ENCODE data around the gene TMEM63C. TPM values are rescaled to one million over a fixed set of nuclear protein-coding genes. Genes with fewer than 3 reads are reported as not detected.

The TMEM63C gene
- total RNA-seq, 1 donor from 2014 or later = 0.27 TPM

DNA sequence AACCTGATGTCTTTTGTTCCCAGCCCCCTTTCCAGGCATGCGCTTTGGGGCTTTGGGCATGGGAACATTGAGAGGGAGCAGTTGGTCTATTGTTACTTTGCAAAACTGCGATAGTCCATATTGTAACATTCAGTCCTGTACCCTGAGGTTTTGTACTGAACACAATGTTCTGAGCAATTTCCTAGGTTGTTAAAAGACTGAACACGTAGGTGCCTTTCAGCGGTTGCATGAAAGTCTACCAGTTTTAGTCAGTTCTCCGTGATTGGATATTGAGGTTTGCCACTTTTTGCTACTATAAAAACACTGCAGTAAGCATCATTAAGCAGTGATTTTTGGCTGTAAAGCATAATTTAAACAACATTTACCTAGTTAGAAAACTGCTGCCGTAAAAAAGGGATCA lies 69.3 kb downstream of the TMEM63C start:
- intact Hi-C loops (cut with DNase I) = no loop called here
- H3K36me3 ChIP-seq = no peaks in the 10 kb centered on the region
- ATAC-seq = no peak
- peaks cover 7% of the 10 kb centered on the region for H3K27me3 ChIP-seq (ENCODE audit: low read depth)
- TF ChIP-seq, protein P1, sequence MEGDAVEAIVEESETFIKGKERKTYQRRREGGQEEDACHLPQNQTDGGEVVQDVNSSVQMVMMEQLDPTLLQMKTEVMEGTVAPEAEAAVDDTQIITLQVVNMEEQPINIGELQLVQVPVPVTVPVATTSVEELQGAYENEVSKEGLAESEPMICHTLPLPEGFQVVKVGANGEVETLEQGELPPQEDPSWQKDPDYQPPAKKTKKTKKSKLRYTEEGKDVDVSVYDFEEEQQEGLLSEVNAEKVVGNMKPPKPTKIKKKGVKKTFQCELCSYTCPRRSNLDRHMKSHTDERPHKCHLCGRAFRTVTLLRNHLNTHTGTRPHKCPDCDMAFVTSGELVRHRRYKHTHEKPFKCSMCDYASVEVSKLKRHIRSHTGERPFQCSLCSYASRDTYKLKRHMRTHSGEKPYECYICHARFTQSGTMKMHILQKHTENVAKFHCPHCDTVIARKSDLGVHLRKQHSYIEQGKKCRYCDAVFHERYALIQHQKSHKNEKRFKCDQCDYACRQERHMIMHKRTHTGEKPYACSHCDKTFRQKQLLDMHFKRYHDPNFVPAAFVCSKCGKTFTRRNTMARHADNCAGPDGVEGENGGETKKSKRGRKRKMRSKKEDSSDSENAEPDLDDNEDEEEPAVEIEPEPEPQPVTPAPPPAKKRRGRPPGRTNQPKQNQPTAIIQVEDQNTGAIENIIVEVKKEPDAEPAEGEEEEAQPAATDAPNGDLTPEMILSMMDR (IDR thresholded peaks at IDR 0.05) = no peak
- no peaks in the 10 kb centered on the region for H3K9me3 ChIP-seq
- H3K27ac ChIP-seq = no peak overlapping the region
- H3K4me1 ChIP-seq = no peaks in the 10 kb centered on the region
- no peak overlapping the region for H3K4me3 ChIP-seq
- DNase-seq = no peak

DNA sequence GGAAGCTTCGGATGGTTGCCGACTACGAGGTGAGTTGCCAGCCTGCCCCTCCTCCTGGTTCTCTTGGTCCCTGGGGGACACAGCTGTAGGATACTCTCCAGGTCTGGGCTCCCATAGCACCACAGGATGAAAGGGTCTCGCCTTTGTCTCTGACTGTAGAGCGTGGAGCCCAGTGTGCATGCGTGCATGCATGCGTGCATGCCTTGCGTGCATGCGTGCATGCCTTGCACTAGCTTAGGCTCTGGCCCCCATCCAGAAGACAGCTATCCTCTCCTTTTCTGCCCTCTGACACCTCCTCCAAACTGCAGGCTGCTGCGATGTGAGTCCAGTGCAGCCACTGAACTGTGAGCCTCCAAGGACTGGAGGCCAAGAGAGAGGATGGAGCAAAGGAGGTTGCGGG lies 70.3 kb downstream of the TMEM63C start:
- Histone ChIP-seq H3K4me3 (no peak overlapping the region), H3K27me3 (ENCODE audit: low read depth) (peaks cover 7% of the 10 kb centered on the region), H3K27ac (no peak overlapping the region), H3K4me1 (no peaks in the 10 kb centered on the region), H3K9me3 (no peaks in the 10 kb centered on the region), H3K36me3 (no peaks in the 10 kb centered on the region)
- TF ChIP-seq, protein P1 (IDR thresholded peaks at IDR 0.05) = no peak
- DNase-seq = peak; percentile 13
- no peak for ATAC-seq
- intact Hi-C loops (cut with DNase I) = no loop called here

DNA sequence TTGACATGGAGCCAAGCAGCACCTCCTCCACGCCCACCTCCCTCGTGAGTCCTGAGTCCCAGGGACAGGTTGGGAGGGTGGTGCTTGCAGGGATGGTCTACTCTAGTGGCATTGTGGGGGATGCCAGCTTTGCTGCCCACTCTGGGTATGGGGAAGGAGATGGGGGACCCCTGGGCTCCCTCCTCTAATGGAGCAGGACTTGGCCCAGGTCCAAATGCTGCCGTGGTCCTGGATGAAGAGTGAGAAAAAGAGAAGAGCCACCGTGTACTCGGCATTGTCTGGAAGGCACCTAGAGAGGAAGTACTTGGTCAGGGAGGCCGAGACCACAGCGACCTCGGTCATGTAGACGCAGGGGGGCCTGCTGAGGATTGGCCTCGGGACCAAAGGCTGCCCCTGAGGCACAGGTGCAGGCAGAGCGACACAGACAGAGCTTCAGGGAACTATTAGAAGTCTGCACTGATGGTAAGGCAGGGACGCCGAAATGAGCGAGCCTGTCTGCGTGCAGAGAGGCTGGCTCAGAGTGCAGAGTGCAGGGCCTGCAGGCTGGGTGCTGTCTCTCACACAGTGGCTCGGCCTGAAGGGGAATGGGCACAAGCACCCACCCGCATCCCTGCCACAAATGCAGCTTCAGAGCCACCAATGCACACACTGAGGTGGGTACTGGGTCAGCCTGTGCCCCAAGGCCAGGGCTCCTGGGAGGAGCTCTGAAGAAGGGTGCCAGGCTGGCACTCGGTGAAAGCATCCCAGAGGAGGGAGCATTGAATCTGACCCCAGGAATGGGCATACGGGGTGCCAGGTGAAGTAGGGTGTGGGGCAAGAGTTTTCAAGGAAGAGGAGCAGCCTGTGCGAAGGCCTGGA lies 72.0 kb downstream of the TMEM63C start:
- H3K9me3 ChIP-seq = no peaks in the 10 kb centered on the region
- ATAC-seq (no peak), DNase-seq (peak; percentile 40)
- TF ChIP-seq, protein P1 (IDR thresholded peaks at IDR 0.05) = no peak
- no peak overlapping the region for H3K27ac ChIP-seq
- intact Hi-C loops (cut with DNase I) = no loop called here
- no peaks in the 10 kb centered on the region for H3K4me1 ChIP-seq
- no peaks in the 10 kb centered on the region for H3K36me3 ChIP-seq
- H3K27me3 ChIP-seq (ENCODE audit: low read depth) = peaks cover 7% of the 10 kb centered on the region
- no peak overlapping the region for H3K4me3 ChIP-seq

DNA sequence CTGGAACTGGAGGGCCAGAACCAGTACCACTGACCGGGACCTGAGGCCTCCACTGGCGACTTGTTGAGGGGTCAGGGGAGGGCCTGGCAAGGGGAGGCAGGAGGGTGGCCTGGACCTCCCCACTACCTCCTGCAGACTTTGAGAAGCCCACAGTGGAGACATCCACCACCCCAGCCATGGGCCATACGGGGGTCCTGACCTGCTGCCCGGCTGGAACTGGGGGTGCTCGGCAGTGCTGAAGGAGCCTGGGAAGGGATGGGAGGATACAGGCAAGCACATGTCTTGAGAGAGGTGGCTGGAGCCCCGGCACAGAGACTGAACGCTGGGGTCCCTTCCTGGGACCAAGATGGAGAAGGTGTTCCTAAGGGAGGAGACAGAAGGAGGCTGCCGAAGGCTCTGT lies 75.1 kb downstream of the TMEM63C start:
- Histone ChIP-seq H3K9me3 (no peaks in the 10 kb centered on the region), H3K27ac (no peak overlapping the region), H3K4me1 (no peaks in the 10 kb centered on the region), H3K36me3 (no peaks in the 10 kb centered on the region), H3K27me3 (ENCODE audit: low read depth) (peaks cover 20% of the 10 kb centered on the region), H3K4me3 (no peak overlapping the region)
- TF ChIP-seq, protein P1 (IDR thresholded peaks at IDR 0.05) = no peak
- intact Hi-C loops (cut with DNase I) = no loop called here
- ATAC-seq = no peak
- DNase-seq = peak; percentile 24

DNA sequence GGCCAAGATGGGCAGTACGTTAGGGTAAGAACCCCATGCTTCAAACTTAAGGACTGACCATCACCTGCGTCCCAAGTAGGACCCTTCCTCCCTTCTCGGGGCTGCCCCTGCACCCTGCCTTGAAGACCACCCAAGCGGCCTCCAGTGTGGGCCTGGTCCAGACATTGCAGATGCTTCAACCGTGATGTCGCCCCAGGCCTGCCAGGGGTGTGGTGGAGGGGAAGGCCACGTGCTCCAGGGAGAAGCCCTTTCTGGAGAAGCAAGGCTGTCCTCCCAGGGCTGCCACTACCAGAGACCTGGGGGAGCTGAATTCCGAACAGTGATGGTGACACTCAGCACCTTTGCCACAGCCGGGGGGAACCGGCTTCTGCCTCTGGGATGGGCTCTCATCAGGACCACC lies 76.1 kb downstream of the TMEM63C start:
- peak; percentile 10 for DNase-seq
- Histone ChIP-seq H3K4me1 (no peaks in the 10 kb centered on the region), H3K27me3 (ENCODE audit: low read depth) (peaks cover 20% of the 10 kb centered on the region), H3K9me3 (no peaks in the 10 kb centered on the region), H3K27ac (no peak overlapping the region), H3K36me3 (no peaks in the 10 kb centered on the region), H3K4me3 (no peak overlapping the region)
- intact Hi-C loops (cut with DNase I) = no loop called here
- ATAC-seq = no peak
- TF ChIP-seq, protein P1 (IDR thresholded peaks at IDR 0.05) = no peak
